Stomach smooth muscle (tissue), 2 donors: Measurements from ENCODE around the gene RXYLT1.
"Not testable (repeated sequence)": the region's sequence is repeated elsewhere in the genome, so short reads cannot be mapped to it uniquely, and the experiment has no call there.

Experiments used
- H3K27ac ChIP-seq: one replicate; pipeline ENCODE4 v1.7.0; 2013; ENCODE audit warnings: mild to moderate bottlenecking, low read length, inconsistent platforms
- H3K27me3 ChIP-seq, 2 donors: one replicate each; pipeline ENCODE4 v1.7.0; 2013; ENCODE audit warnings: low read length in 2 of 2; ENCODE audit not compliant: insufficient read depth in 2 of 2, control insufficient read depth in 1 of 2
- H3K36me3 ChIP-seq, 2 donors: one replicate each; pipeline ENCODE4 v1.7.0; 2013; ENCODE audit warnings: low read length in 2 of 2; ENCODE audit not compliant: control insufficient read depth in 2 of 2, insufficient read depth in 2 of 2
- H3K4me1 ChIP-seq: one replicate; pipeline ENCODE4 v1.7.0; 2013; ENCODE audit warnings: low read length; ENCODE audit not compliant: control insufficient read depth, insufficient read depth
- H3K4me3 ChIP-seq, 2 donors: one replicate each; pipeline ENCODE4 v1.7.0; 2013; ENCODE audit warnings: low read length in 2 of 2
- H3K9ac ChIP-seq, 2 donors: one replicate each; pipeline ENCODE4 v1.7.0; 2013; ENCODE audit warnings: low read length in 2 of 2, mild to moderate bottlenecking in 1 of 2
- H3K9me3 ChIP-seq, 2 donors: one replicate each; pipeline ENCODE4 v1.7.0; 2013; ENCODE audit warnings: low read length in 2 of 2; ENCODE audit not compliant: control insufficient read depth in 2 of 2
- donor health status: healthy.
- donor health status: Pancreatic carcinoma.

The RXYLT1 gene

GRCh38 chr12:63779498-63780481 lies at the start of gene RXYLT1:
RXYLT1 (plus strand) TSS chr12:63779909; CDS start chr12:63779961, 52 bp downstream.
- Histone ChIP-seq H3K9me3 (no peaks in the 10 kb centered on the region), H3K27me3 (no peaks in the 10 kb centered on the region), H3K36me3 (peaks cover 0 to 5% of the 10 kb centered on the region in 2 donors), H3K4me1 (peaks cover 2% of the 10 kb centered on the region), H3K9ac (peak within 1 kb of the TSS; percentile 93 to 96), H3K27ac (peak within 1 kb of the TSS; percentile 76), H3K4me3 (peak within 1 kb of the TSS; percentile 85 to 99)

- H3K4me3 ChIP-seq, H3K27ac ChIP-seq, H3K4me1 ChIP-seq, H3K27me3 ChIP-seq, H3K9me3 ChIP-seq, H3K9ac ChIP-seq, H3K36me3 ChIP-seq: not testable (repeated sequence)
These were observed 46.9 kb upstream of the RXYLT1 start for GRCh38 chr12:63732779-63733178.

- H3K9ac ChIP-seq, H3K36me3 ChIP-seq, H3K4me3 ChIP-seq, H3K27me3 ChIP-seq, H3K4me1 ChIP-seq, H3K9me3 ChIP-seq, H3K27ac ChIP-seq: not testable (repeated sequence)
These were observed 46.1 kb upstream of the RXYLT1 start for GRCh38 chr12:63733585-63733984.

- not testable (repeated sequence) for H3K27me3 ChIP-seq
These were observed 39.2 kb upstream of the RXYLT1 start for GRCh38 chr12:63740551-63740950.

GRCh38 chr12:63741431-63741830 lies 38.3 kb upstream of the RXYLT1 start:
- H3K9me3 ChIP-seq, H3K9ac ChIP-seq, H3K27ac ChIP-seq, H3K4me3 ChIP-seq, H3K36me3 ChIP-seq, H3K27me3 ChIP-seq, H3K4me1 ChIP-seq: not testable (repeated sequence)

More at GRCh38 chr12:63740551-63740950, 39.2 kb upstream of the RXYLT1 start:
- not testable (repeated sequence) for H3K4me1 ChIP-seq, H3K4me3 ChIP-seq, H3K27ac ChIP-seq, H3K9ac ChIP-seq, H3K36me3 ChIP-seq, H3K9me3 ChIP-seq

- not testable (repeated sequence) for H3K36me3 ChIP-seq, H3K9me3 ChIP-seq, H3K27ac ChIP-seq, H3K4me1 ChIP-seq, H3K4me3 ChIP-seq, H3K27me3 ChIP-seq, H3K9ac ChIP-seq
These were observed 35.6 kb upstream of the RXYLT1 start for GRCh38 chr12:63744110-63744509.

- H3K36me3 ChIP-seq, H3K4me3 ChIP-seq, H3K27me3 ChIP-seq: not testable (repeated sequence)
These were observed 33.2 kb upstream of the RXYLT1 start for GRCh38 chr12:63746470-63746869.

GRCh38 chr12:63747136-63747535 lies 32.6 kb upstream of the RXYLT1 start:
- not testable (repeated sequence) for H3K9me3 ChIP-seq, H3K27ac ChIP-seq, H3K9ac ChIP-seq, H3K36me3 ChIP-seq, H3K27me3 ChIP-seq, H3K4me1 ChIP-seq, H3K4me3 ChIP-seq

More at GRCh38 chr12:63746470-63746869, 33.2 kb upstream of the RXYLT1 start:
- H3K4me1 ChIP-seq, H3K9ac ChIP-seq, H3K9me3 ChIP-seq, H3K27ac ChIP-seq: not testable (repeated sequence)

GRCh38 chr12:63747553-63747952 lies 32.2 kb upstream of the RXYLT1 start:
- no peak overlapping the region for H3K27ac ChIP-seq
- H3K4me3 ChIP-seq = no peak overlapping the region
- no peak overlapping the region for H3K9ac ChIP-seq
- no peaks in the 10 kb centered on the region for H3K4me1 ChIP-seq
- no peaks in the 10 kb centered on the region for H3K36me3 ChIP-seq
- no peaks in the 10 kb centered on the region for H3K9me3 ChIP-seq
- no peaks in the 10 kb centered on the region for H3K27me3 ChIP-seq

- H3K27me3 ChIP-seq = no peaks in the 10 kb centered on the region
These were observed 27.4 kb upstream of the RXYLT1 start for GRCh38 chr12:63752283-63752682.

GRCh38 chr12:63752841-63753240 lies 26.9 kb upstream of the RXYLT1 start:
- Histone ChIP-seq H3K27ac (no peak overlapping the region), H3K4me1 (no peaks in the 10 kb centered on the region), H3K4me3 (no peak overlapping the region), H3K9ac (no peak overlapping the region), H3K36me3 (no peaks in the 10 kb centered on the region), H3K9me3 (no peaks in the 10 kb centered on the region), H3K27me3 (no peaks in the 10 kb centered on the region)

More at GRCh38 chr12:63752283-63752682, 27.4 kb upstream of the RXYLT1 start:
- H3K9ac ChIP-seq = no peak overlapping the region
- H3K4me1 ChIP-seq = no peaks in the 10 kb centered on the region
- no peaks in the 10 kb centered on the region for H3K36me3 ChIP-seq
- H3K27ac ChIP-seq = no peak overlapping the region
- no peak overlapping the region for H3K4me3 ChIP-seq
- H3K9me3 ChIP-seq = no peaks in the 10 kb centered on the region
